ENCODE results near the gene MKRN2OS.

DNA sequence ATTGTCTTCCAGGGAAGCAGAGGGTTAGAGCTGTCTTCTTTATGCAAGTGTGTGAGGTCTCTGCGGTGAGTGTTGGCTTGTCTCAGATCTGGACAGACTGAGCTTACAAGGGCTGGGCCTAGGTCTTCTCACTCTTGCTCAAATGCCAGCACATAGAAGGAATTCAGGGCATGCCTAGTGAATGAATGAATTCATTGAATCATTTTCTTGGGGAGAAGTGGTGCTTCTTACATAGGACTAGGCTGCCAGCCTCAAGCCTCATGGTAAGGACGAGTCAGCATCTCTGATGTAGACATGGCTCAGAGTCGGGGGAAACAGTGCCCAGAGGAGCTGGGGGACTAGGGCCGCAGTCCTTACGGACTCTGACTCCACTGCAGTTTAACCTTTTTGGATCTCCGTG, 28.8 kb upstream of the MKRN2OS start:
- TF ChIP-seq, protein P1, sequence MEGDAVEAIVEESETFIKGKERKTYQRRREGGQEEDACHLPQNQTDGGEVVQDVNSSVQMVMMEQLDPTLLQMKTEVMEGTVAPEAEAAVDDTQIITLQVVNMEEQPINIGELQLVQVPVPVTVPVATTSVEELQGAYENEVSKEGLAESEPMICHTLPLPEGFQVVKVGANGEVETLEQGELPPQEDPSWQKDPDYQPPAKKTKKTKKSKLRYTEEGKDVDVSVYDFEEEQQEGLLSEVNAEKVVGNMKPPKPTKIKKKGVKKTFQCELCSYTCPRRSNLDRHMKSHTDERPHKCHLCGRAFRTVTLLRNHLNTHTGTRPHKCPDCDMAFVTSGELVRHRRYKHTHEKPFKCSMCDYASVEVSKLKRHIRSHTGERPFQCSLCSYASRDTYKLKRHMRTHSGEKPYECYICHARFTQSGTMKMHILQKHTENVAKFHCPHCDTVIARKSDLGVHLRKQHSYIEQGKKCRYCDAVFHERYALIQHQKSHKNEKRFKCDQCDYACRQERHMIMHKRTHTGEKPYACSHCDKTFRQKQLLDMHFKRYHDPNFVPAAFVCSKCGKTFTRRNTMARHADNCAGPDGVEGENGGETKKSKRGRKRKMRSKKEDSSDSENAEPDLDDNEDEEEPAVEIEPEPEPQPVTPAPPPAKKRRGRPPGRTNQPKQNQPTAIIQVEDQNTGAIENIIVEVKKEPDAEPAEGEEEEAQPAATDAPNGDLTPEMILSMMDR (conservative IDR thresholded peaks at IDR 0.05 in 1 of 2, IDR thresholded peaks at IDR 0.05 in 1 of 2; ENCODE audit: low read depth in 1 of 2, low read length in 2 of 2) = no peak
- TF ChIP-seq EZH2 (IDR thresholded peaks at IDR 0.05; ENCODE audit: low read length, missing control alignments) = no peak
